Right lobe of liver (tissue), 4 donors: ENCODE results near the gene CCM2.

Experiments
- POLR2A ChIP-seq: fragments of 450-650 bp; IDR thresholded peaks from one replicate; pipeline ENCODE4 v1.6.1; 2017; ENCODE audit warnings: antibody characterized with exemption, mild to moderate bottlenecking
- TF ChIP-seq, protein P1 (sequence below), 4 donors: fragments of 200-600 bp in 3 of 4; fragments of 450-650 bp in 1 of 4; IDR thresholded peaks; one replicate each; pipeline versions ENCODE4 v1.5.1 to v1.8.0; 2016 to 2022; ENCODE audit warnings: antibody characterized with exemption in 4 of 4, mild to moderate bottlenecking in 2 of 4
- donor health status: DM: no; HTN: no; CAD: no.
- donor health status: DM: no; HTN: no; CAD: no.
- donor health status: DM: no; HTN: yes; CAD: no.

DNA sequence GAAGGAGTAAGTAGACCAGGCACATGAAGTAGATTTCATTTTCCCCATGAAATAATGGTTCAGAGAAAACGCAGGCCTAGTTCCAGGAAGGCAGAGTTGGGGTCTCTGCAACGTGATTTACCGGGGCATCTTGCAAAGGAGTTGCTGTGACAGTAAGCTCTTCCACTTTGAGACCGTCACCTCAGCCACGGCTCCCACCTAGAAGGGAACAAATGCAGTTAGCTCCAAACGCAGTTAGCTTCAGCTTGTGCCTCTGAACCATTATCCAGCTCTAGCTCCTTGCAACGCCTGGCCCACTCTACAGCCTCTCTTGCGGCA lies 14.1 kb upstream of the CCM2 start:
- TF ChIP-seq, protein P1, sequence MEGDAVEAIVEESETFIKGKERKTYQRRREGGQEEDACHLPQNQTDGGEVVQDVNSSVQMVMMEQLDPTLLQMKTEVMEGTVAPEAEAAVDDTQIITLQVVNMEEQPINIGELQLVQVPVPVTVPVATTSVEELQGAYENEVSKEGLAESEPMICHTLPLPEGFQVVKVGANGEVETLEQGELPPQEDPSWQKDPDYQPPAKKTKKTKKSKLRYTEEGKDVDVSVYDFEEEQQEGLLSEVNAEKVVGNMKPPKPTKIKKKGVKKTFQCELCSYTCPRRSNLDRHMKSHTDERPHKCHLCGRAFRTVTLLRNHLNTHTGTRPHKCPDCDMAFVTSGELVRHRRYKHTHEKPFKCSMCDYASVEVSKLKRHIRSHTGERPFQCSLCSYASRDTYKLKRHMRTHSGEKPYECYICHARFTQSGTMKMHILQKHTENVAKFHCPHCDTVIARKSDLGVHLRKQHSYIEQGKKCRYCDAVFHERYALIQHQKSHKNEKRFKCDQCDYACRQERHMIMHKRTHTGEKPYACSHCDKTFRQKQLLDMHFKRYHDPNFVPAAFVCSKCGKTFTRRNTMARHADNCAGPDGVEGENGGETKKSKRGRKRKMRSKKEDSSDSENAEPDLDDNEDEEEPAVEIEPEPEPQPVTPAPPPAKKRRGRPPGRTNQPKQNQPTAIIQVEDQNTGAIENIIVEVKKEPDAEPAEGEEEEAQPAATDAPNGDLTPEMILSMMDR (IDR thresholded peaks at IDR 0.05): no peak
- TF ChIP-seq POLR2A: no peak
